ENCODE results near the gene RAE1. TPM values are rescaled to one million over a fixed set of nuclear protein-coding genes. Genes with fewer than 3 reads are reported as not detected.

Gene RAE1
- total RNA-seq, 1 donor from 2014 or later: 46.5 TPM

GRCh38 chr20:57369596-57369995 is 18.5 kb downstream of the RAE1 start:
- no peaks in the 10 kb centered on the region for H3K4me1 Mint-ChIP-seq (ENCODE audit: unreplicated experiment)
- H3K27ac Mint-ChIP-seq: no peak overlapping the region

GRCh38 chr20:57370316-57370715 is 19.3 kb downstream of the RAE1 start:
- no peak for TF ChIP-seq CTCF (conservative IDR thresholded peaks at IDR 0.05)
- no peak for DNase-seq (ENCODE audit: extremely low spot score, unreplicated experiment)
- Mint-ChIP-seq H3K27me3 (no peaks in the 10 kb centered on the region), H3K9me3 (no peaks in the 10 kb centered on the region), H3K36me3 (peaks cover 21% of the 10 kb centered on the region), H3K4me3 (no peak overlapping the region), H3K4me1 (ENCODE audit: unreplicated experiment) (no peaks in the 10 kb centered on the region), H3K27ac (no peak overlapping the region)

More at GRCh38 chr20:57369596-57369995, 18.5 kb downstream of the RAE1 start:
- H3K36me3 Mint-ChIP-seq: peaks cover 24% of the 10 kb centered on the region
- no peaks in the 10 kb centered on the region for H3K27me3 Mint-ChIP-seq
- H3K4me3 Mint-ChIP-seq: no peak overlapping the region
- H3K9me3 Mint-ChIP-seq: no peaks in the 10 kb centered on the region
- DNase-seq (ENCODE audit: extremely low spot score, unreplicated experiment): no peak
- no peak for TF ChIP-seq CTCF (conservative IDR thresholded peaks at IDR 0.05)

GRCh38 chr20:57371363-57371762 is 20.3 kb downstream of the RAE1 start:
- H3K4me3 Mint-ChIP-seq: no peak overlapping the region
- no peak for TF ChIP-seq CTCF (conservative IDR thresholded peaks at IDR 0.05)
- no peak overlapping the region for H3K27ac Mint-ChIP-seq

GRCh38 chr20:57372157-57372556 is 21.1 kb downstream of the RAE1 start:
- Mint-ChIP-seq H3K27me3 (no peaks in the 10 kb centered on the region), H3K9me3 (no peaks in the 10 kb centered on the region), H3K4me3 (no peak overlapping the region), H3K27ac (no peak overlapping the region), H3K36me3 (peaks cover 21% of the 10 kb centered on the region), H3K4me1 (ENCODE audit: unreplicated experiment) (no peaks in the 10 kb centered on the region)
- TF ChIP-seq CTCF (conservative IDR thresholded peaks at IDR 0.05): no peak
- no peak for DNase-seq (ENCODE audit: extremely low spot score, unreplicated experiment)

More at GRCh38 chr20:57371363-57371762, 20.3 kb downstream of the RAE1 start:
- H3K36me3 Mint-ChIP-seq: peaks cover 21% of the 10 kb centered on the region
- H3K27me3 Mint-ChIP-seq: no peaks in the 10 kb centered on the region
- H3K9me3 Mint-ChIP-seq: no peaks in the 10 kb centered on the region
- H3K4me1 Mint-ChIP-seq (ENCODE audit: unreplicated experiment): no peaks in the 10 kb centered on the region
- no peak for DNase-seq (ENCODE audit: extremely low spot score, unreplicated experiment)

- no peak for TF ChIP-seq CTCF (conservative IDR thresholded peaks at IDR 0.05)
- DNase-seq (ENCODE audit: extremely low spot score, unreplicated experiment): no peak
- Mint-ChIP-seq H3K27me3 (no peaks in the 10 kb centered on the region), H3K27ac (no peak overlapping the region), H3K9me3 (no peaks in the 10 kb centered on the region), H3K36me3 (peaks cover 21% of the 10 kb centered on the region), H3K4me1 (ENCODE audit: unreplicated experiment) (no peaks in the 10 kb centered on the region), H3K4me3 (no peak overlapping the region)
These were observed 21.7 kb downstream of the RAE1 start for GRCh38 chr20:57372581-57373350.

Measured in type B pancreatic cell (in vitro differentiated cells).